HEK293T (cell line): ENCODE measurements around the gene CYP21A2.

Experiments used
- BHLHE40 ChIP-seq: fragments of 450-650 bp; IDR thresholded peaks from 2 replicates; pipeline ENCODE4 v1.6.1; 2016; ENCODE audit warnings: mild to moderate bottlenecking, moderate library complexity, borderline replicate concordance
- ELF4 ChIP-seq: fragments of 450-650 bp; IDR thresholded peaks from 2 replicates; pipeline ENCODE4 v1.6.1; 2017; ENCODE audit warnings: antibody characterized with exemption

DNA sequence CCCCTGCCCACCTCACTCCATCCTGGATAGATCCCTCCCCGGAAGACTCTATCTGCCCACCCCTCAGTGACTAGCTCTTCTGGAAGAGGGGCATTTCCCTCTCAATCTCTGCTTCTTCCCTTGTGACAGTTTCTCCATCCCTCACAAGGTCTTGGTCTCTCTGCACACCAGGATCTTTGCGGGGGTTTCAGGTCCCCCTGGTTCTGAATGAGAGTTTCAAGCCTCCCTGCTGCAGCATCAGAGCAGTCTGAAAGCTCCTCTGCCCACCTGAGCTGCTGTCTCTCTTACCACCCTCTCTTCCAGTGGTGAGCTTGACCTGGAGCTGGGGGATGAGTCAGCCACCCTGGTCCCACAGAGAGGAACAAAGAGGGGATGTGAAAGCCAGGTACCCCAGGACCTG is 46.6 kb downstream of the CYP21A2 start:
- no peak for TF ChIP-seq BHLHE40
- TF ChIP-seq ELF4, result no peak
